HL-60 (cell line): ENCODE data around the gene MRPS10.

Experiments used
- DNase-seq, 2 experiments: peaks; one replicate each; pipeline ENCODE4 v3.0.0-alpha.2; 2010 to 2020; ENCODE audit warnings: low read depth in 1 of 2, low spot score in 1 of 2
- H3K27ac ChIP-seq: fragments of 250-450 bp; sonication (Bioruptor Pico); replicated peaks from 2 replicates; pipeline ENCODE4 v1.5.1; 2020; ENCODE audit warnings: mild to moderate bottlenecking, moderate library complexity
- H3K27me3 ChIP-seq: fragments of 250-450 bp; sonication (Bioruptor Pico); 2 replicates; pipeline ENCODE4 v1.5.1; 2021; ENCODE audit warnings: mild to moderate bottlenecking, moderate library complexity; ENCODE audit not compliant: insufficient read depth, poor library complexity, severe bottlenecking
- H3K4me3 ChIP-seq: replicated peaks from 2 replicates; pipeline ENCODE4 v1.5.1; 2011; ENCODE audit warnings: mild to moderate bottlenecking, control low read depth, low read length; ENCODE audit not compliant: insufficient read depth
- CTCF ChIP-seq: IDR thresholded peaks from one replicate; pipeline ENCODE4 v1.5.1; 2011; ENCODE audit warnings: low read length, control low read depth, inconsistent platforms; ENCODE audit not compliant: insufficient read depth
- GABPA ChIP-seq: IDR thresholded peaks from 2 replicates; pipeline ENCODE4 v1.6.1; 2012; ENCODE audit warnings: low read depth
- POLR2AphosphoS5 ChIP-seq: IDR thresholded peaks from 2 replicates; pipeline ENCODE4 v1.6.1; 2012; ENCODE audit warnings: low read depth
- REST ChIP-seq: IDR thresholded peaks from 2 replicates; pipeline ENCODE4 v1.6.1; 2012; ENCODE audit warnings: low read depth; ENCODE audit not compliant: insufficient replicate concordance
- SPI1 ChIP-seq: IDR thresholded peaks from 2 replicates; pipeline ENCODE4 v1.6.1; 2012; ENCODE audit warnings: low read depth, mild to moderate bottlenecking, borderline replicate concordance

MRPS10 gene

GRCh38 chr6:42250274-42250931, 32.7 kb upstream of the MRPS10 start:
- Histone ChIP-seq H3K27me3 (no peaks in the 10 kb centered on the region), H3K4me3 (no peak overlapping the region), H3K27ac (no peak overlapping the region)
- DNase-seq = no peak
- TF ChIP-seq SPI1 (no peak), CTCF (no peak), GABPA (no peak), REST (no peak), POLR2AphosphoS5 (no peak)

GRCh38 chr6:42249279-42249678, 31.6 kb upstream of the MRPS10 start:
- H3K4me3 ChIP-seq = no peak overlapping the region
- no peak for TF ChIP-seq GABPA
- no peak for TF ChIP-seq POLR2AphosphoS5
- TF ChIP-seq REST = no peak
- no peak for TF ChIP-seq CTCF
- TF ChIP-seq SPI1 = no peak
- no peaks in the 10 kb centered on the region for H3K27me3 ChIP-seq
- H3K27ac ChIP-seq = no peak overlapping the region
- DNase-seq = peak; percentile 15 to 26

- no peak for TF ChIP-seq GABPA
- no peak for TF ChIP-seq CTCF
- TF ChIP-seq REST = no peak
- no peak for TF ChIP-seq SPI1
- TF ChIP-seq POLR2AphosphoS5 = no peak
- no peak for DNase-seq
- no peak overlapping the region for H3K27ac ChIP-seq
Measured at GRCh38 chr6:42243046-42243445, 25.4 kb upstream of the MRPS10 start.

More at GRCh38 chr6:42243046-42243445, 25.4 kb upstream of the MRPS10 start:
- no peak overlapping the region for H3K4me3 ChIP-seq
- no peaks in the 10 kb centered on the region for H3K27me3 ChIP-seq
